Mesothelial cell of epicardium (in vitro differentiated cells): ENCODE results near the gene HOXD9. TPM values are rescaled to one million over a fixed set of nuclear protein-coding genes. Genes with fewer than 3 reads are reported as not detected.

Experiments used
- DNase-seq, 2 experiments: peaks; one replicate each; pipeline ENCODE4 v3.0.0; 2021; ENCODE audit warnings: low spot score in 2 of 2; ENCODE audit not compliant: unreplicated experiment in 2 of 2
- H3K27ac Mint-ChIP-seq: 2 replicates; pipeline ENCODE4 v1.8.0; 2021; ENCODE audit warnings: mixed read lengths
- H3K27me3 Mint-ChIP-seq: 2 replicates; pipeline ENCODE4 v1.8.0; 2021; ENCODE audit warnings: low read depth, mixed read lengths
- H3K36me3 Mint-ChIP-seq: 2 replicates; pipeline ENCODE4 v1.8.0; 2021; ENCODE audit warnings: mixed read lengths
- H3K4me1 Mint-ChIP-seq: 2 replicates; pipeline ENCODE4 v1.8.0; 2021; ENCODE audit warnings: mixed read lengths
- H3K4me3 Mint-ChIP-seq: 2 replicates; pipeline ENCODE4 v1.8.0; 2021; ENCODE audit warnings: mild to moderate bottlenecking, moderate library complexity, mixed read lengths
- H3K9me3 Mint-ChIP-seq: 2 replicates; pipeline ENCODE4 v1.8.0; 2021; ENCODE audit warnings: mixed read lengths
- total RNA-seq: library from RNA; stranded (reverse); gene quantifications from 3 replicates; pipeline ENCODE4 v1.2.1, GENCODE V29; 2021
- TF ChIP-seq, protein P1 (sequence below): fragments of 200-600 bp; sonication (generic); IDR thresholded peaks from one replicate; pipeline ENCODE4 v1.5.0; 2021; ENCODE audit warnings: antibody characterized with exemption; ENCODE audit not compliant: unreplicated experiment

HOXD9 gene
- total RNA-seq, 1 donor from 2014 or later = 1.1 TPM

DNA sequence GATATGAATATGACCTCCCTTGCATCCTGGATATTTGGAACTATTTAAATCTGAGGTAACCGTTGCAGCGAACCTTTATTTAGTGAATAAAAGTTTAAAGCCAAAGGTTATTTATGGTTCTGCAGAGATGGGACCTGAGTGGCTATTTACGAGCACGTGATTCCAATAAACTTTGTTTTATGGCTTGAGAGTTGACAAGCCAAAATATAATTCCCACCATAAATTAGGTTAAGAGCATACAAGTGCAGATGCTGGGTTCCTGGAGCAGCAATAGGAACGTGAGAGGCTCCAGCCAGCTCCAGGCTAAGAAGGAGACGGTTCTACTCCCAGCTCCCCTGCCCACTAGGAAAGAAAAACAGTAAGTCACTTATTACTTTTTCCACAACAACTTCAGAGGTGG lies 23.6 kb downstream of the HOXD9 start:
- H3K4me3 Mint-ChIP-seq = no peak overlapping the region
- no peak overlapping the region for H3K27ac Mint-ChIP-seq
- H3K36me3 Mint-ChIP-seq = peaks cover 2% of the 10 kb centered on the region

DNA sequence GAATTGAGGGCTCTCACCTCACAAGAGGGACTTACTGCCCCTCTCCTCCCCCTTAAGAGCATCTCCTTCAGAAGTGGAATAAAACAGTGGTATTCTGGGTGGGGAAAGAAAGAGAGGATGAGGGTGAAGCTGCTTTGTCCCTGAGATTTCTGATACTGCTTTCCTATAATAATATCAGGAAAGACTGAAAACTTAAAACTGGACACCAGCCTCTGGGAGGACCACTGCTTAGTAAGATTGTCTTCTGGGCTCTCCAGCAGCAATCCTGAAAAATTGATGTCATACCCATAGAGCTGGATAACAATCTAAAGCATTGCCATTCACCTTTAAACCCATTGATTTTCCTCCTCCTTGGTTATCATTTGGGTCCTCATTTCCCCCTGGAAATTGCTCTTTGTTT lies 24.1 kb downstream of the HOXD9 start:
- H3K4me1 Mint-ChIP-seq = peaks cover 5% of the 10 kb centered on the region
- TF ChIP-seq, protein P1, sequence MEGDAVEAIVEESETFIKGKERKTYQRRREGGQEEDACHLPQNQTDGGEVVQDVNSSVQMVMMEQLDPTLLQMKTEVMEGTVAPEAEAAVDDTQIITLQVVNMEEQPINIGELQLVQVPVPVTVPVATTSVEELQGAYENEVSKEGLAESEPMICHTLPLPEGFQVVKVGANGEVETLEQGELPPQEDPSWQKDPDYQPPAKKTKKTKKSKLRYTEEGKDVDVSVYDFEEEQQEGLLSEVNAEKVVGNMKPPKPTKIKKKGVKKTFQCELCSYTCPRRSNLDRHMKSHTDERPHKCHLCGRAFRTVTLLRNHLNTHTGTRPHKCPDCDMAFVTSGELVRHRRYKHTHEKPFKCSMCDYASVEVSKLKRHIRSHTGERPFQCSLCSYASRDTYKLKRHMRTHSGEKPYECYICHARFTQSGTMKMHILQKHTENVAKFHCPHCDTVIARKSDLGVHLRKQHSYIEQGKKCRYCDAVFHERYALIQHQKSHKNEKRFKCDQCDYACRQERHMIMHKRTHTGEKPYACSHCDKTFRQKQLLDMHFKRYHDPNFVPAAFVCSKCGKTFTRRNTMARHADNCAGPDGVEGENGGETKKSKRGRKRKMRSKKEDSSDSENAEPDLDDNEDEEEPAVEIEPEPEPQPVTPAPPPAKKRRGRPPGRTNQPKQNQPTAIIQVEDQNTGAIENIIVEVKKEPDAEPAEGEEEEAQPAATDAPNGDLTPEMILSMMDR = no peak
- H3K4me3 Mint-ChIP-seq = no peak overlapping the region
- H3K27me3 Mint-ChIP-seq = peaks cover 98% of the 10 kb centered on the region
- peaks cover 2% of the 10 kb centered on the region for H3K36me3 Mint-ChIP-seq
- H3K9me3 Mint-ChIP-seq = no peaks in the 10 kb centered on the region
- DNase-seq = no peak
- no peak overlapping the region for H3K27ac Mint-ChIP-seq

More for the DNA sequence above, 23.6 kb downstream of the HOXD9 start:
- Mint-ChIP-seq H3K4me1 (peaks cover 5% of the 10 kb centered on the region), H3K9me3 (no peaks in the 10 kb centered on the region), H3K27me3 (peaks cover 99% of the 10 kb centered on the region)
- no peak for DNase-seq
- TF ChIP-seq, protein P1 = no peak

DNA sequence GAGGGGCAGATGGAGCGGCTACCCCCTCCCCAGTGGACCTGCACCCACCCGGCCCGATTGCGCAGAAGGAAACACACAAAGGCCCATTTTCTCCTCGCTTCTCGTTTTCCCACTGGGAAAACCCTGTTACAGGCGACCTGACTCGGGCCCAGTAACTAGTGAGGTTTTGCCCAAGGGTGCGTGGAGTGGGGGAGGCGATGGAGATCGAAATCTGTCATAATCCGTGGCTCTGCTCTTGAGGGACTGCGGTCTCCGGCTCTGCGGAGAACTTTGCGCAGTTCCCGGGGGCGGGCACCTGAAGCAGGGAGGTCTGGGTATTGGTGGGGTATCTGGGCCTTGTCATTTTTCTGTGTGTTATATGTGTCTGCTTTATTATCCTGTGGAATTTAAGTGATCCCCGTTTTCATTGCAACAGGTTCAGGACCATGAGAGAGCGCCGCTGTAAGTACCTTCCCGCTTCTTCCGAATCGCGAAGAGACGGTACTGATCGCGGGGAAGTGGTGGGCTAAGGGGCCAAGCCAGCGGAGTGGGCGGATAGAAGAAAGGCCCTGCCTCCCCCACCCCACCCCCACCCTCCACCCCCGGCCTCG lies 24.8 kb downstream of the HOXD9 start:
- Mint-ChIP-seq H3K27ac (no peak overlapping the region), H3K4me3 (no peak overlapping the region), H3K27me3 (peaks cover 98% of the 10 kb centered on the region), H3K9me3 (no peaks in the 10 kb centered on the region), H3K36me3 (peaks cover 2% of the 10 kb centered on the region), H3K4me1 (peaks cover 6% of the 10 kb centered on the region)
- no peak for DNase-seq
- TF ChIP-seq, protein P1 = no peak

DNA sequence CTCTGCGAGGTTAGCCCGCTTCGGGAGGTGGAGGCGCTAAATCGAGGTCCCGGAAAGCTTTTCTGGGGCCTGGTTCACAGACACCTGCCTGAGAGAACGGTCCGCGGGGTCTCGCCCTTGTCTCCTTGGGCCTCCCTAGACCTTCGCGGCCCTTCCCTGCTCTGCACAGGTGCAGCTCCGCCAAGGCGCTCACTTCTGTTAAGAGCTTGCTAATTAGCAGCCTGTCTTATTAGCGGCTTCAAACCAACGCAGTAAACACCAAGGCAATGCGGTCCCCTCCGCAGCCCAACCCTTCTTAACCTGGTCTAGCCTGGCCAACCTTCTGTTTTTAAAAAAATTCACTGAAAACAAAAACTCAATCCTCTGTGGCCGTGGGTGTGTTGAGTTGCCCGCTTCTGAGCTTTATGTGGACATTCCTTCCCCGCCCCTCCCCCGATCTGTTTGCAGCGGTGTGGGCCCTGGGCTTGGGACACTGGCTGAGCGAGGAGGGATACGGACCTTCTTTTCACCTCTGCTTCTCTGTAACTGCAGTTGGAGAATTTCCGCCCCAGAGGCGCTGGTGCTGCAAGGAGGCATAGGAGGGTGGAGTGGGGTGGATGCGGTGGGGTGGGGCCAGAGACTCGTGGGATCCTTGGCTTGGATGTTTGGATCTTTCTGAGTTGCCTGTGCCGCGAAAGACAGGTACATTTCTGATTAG lies 25.4 kb downstream of the HOXD9 start:
- Mint-ChIP-seq H3K27me3 (peaks cover 98% of the 10 kb centered on the region), H3K4me1 (peaks cover 6% of the 10 kb centered on the region), H3K4me3 (no peak overlapping the region), H3K27ac (no peak overlapping the region), H3K9me3 (no peaks in the 10 kb centered on the region), H3K36me3 (peaks cover 2% of the 10 kb centered on the region)
- TF ChIP-seq, protein P1 = no peak
- no peak for DNase-seq

DNA sequence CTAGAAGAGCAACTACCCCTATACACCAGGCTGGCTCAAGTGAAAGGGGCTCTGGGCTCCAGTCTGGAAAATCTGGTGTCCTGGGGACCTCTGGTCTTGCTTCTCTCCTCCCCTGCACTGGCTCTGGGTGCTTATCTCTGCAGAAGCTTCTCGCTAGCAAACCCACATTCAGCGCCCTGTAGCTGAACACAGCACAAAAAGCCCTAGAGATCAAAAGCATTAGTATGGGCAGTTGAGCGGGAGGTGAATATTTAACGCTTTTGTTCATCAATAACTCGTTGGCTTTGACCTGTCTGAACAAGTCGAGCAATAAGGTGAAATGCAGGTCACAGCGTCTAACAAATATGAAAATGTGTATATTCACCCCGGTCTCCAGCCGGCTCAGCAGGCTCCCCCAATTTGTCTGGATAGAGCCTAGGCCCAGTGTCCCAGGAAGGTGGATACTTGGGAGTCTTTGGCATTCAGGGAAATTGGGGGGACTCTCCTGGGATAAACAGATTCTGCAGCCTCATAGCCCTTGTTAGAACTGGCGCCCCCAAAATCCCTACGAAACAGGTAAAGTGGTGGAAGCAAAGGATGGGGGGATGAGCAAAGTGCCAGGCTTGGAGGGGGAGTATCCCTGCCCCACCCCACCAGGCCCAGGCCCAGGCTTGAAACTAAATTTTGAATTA lies 26.4 kb downstream of the HOXD9 start:
- no peak for DNase-seq

More for the DNA sequence above, 26.4 kb downstream of the HOXD9 start:
- TF ChIP-seq, protein P1 = no peak
- Mint-ChIP-seq H3K36me3 (peaks cover 2% of the 10 kb centered on the region), H3K27me3 (peaks cover 98% of the 10 kb centered on the region), H3K9me3 (no peaks in the 10 kb centered on the region), H3K4me1 (peaks cover 6% of the 10 kb centered on the region), H3K4me3 (no peak overlapping the region), H3K27ac (no peak overlapping the region)
